ENCODE measurements around the gene BFAR.

The BFAR gene

GRCh38 chr16:14641206-14641605 lies 8.5 kb downstream of the BFAR start:
- peaks cover 15% of the 10 kb centered on the region for H4K20me1 ChIP-seq (ENCODE audit: control insufficient read depth, insufficient read depth, low read depth, low read length)
- no peaks in the 10 kb centered on the region for H3K27me3 ChIP-seq (ENCODE audit: control insufficient read depth, low read length)
- TF ChIP-seq EZH2phosphoT487 (IDR thresholded peaks at IDR 0.05; ENCODE audit: borderline replicate concordance, low read length) (no peak), CTCF (IDR thresholded peaks at IDR 0.05; ENCODE audit: low read depth, low read length, poor library complexity, severe bottlenecking) (no peak)
- no peaks in the 10 kb centered on the region for H3K4me1 ChIP-seq (ENCODE audit: control insufficient read depth, low read length)
- H3K4me2 ChIP-seq (ENCODE audit: low read length), result no peak overlapping the region
- H3F3A ChIP-seq (ENCODE audit: control insufficient read depth, insufficient read depth), result no peaks in the 10 kb centered on the region
- no peak overlapping the region for H3K4me3 ChIP-seq (ENCODE audit: low read length)
- H3K27ac ChIP-seq (ENCODE audit: low read depth, low read length), result no peak overlapping the region
- H3K36me3 ChIP-seq (ENCODE audit: control insufficient read depth, low read length), result peaks cover 86% of the 10 kb centered on the region
- H3K79me2 ChIP-seq (ENCODE audit: control insufficient read depth, low read length), result peaks cover 100% of the 10 kb centered on the region
- H3K9me2 ChIP-seq (replicated peaks; ENCODE audit: control insufficient read depth, low read length), result no peaks in the 10 kb centered on the region
- H3K9me3 ChIP-seq (ENCODE audit: control insufficient read depth, insufficient read depth, low read length), result no peaks in the 10 kb centered on the region

DNA sequence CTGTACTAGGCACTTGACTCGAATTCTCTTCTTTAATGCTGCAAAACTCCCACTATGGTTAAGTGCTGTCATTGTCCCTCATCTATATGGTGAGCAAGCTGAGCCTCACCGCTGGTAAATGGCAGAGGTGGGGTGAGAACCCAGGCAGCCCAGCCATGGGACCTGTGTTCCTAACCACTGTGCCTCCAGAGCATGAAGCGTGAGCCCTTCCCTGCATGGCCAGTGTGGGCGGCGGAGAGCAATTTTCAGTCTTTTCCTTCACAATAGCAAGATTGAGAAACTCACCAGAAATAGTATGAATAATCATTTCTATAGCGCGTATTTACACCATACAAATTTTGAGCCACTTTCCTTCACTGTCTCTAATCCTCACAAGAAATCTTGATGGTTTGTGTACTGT lies 9.2 kb downstream of the BFAR start:
- Histone ChIP-seq H3K79me2 (ENCODE audit: control insufficient read depth, low read length) (peaks cover 99% of the 10 kb centered on the region), H3K9me3 (ENCODE audit: control insufficient read depth, insufficient read depth, low read length) (no peaks in the 10 kb centered on the region), H4K20me1 (ENCODE audit: control insufficient read depth, insufficient read depth, low read depth, low read length) (peaks cover 14% of the 10 kb centered on the region), H3K4me2 (ENCODE audit: low read length) (no peak overlapping the region), H3K27me3 (ENCODE audit: control insufficient read depth, low read length) (no peaks in the 10 kb centered on the region), H3K4me1 (ENCODE audit: control insufficient read depth, low read length) (no peaks in the 10 kb centered on the region), H3K4me3 (ENCODE audit: low read length) (no peak overlapping the region), H3K27ac (ENCODE audit: low read depth, low read length) (0 out of 2 replicates have a peak overlapping the region, but pooled peaks have one; percentile 7), H3K9me2 (replicated peaks; ENCODE audit: control insufficient read depth, low read length) (no peaks in the 10 kb centered on the region), H3F3A (ENCODE audit: control insufficient read depth, insufficient read depth) (no peaks in the 10 kb centered on the region), H3K36me3 (ENCODE audit: control insufficient read depth, low read length) (peaks cover 92% of the 10 kb centered on the region)
- TF ChIP-seq EZH2phosphoT487 (IDR thresholded peaks at IDR 0.05; ENCODE audit: borderline replicate concordance, low read length) (no peak), CTCF (IDR thresholded peaks at IDR 0.05; ENCODE audit: low read depth, low read length, poor library complexity, severe bottlenecking) (no peak)

GRCh38 chr16:14649816-14650215 lies 17.1 kb downstream of the BFAR start:
- Histone ChIP-seq H3K4me3 (ENCODE audit: low read length) (no peak overlapping the region), H3K9me3 (ENCODE audit: control insufficient read depth, insufficient read depth, low read length) (no peaks in the 10 kb centered on the region), H4K20me1 (ENCODE audit: control insufficient read depth, insufficient read depth, low read depth, low read length) (no peaks in the 10 kb centered on the region), H3K4me1 (ENCODE audit: control insufficient read depth, low read length) (no peaks in the 10 kb centered on the region), H3F3A (ENCODE audit: control insufficient read depth, insufficient read depth) (peaks cover 3% of the 10 kb centered on the region; the same call in 1 of the 2 replicates), H3K27ac (ENCODE audit: low read depth, low read length) (no peak overlapping the region), H3K27me3 (ENCODE audit: control insufficient read depth, low read length) (no peaks in the 10 kb centered on the region), H3K36me3 (ENCODE audit: control insufficient read depth, low read length) (peaks cover 81% of the 10 kb centered on the region), H3K9me2 (replicated peaks; ENCODE audit: control insufficient read depth, low read length) (no peaks in the 10 kb centered on the region), H3K4me2 (ENCODE audit: low read length) (no peak overlapping the region), H3K79me2 (ENCODE audit: control insufficient read depth, low read length) (peaks cover 54% of the 10 kb centered on the region)
- TF ChIP-seq EZH2phosphoT487 (IDR thresholded peaks at IDR 0.05; ENCODE audit: borderline replicate concordance, low read length) (no peak), CTCF (IDR thresholded peaks at IDR 0.05; ENCODE audit: low read depth, low read length, poor library complexity, severe bottlenecking) (no peak)

All from DOHH2 (cell line).